ENCODE data around the gene TBC1D21.

Gene TBC1D21

DNA sequence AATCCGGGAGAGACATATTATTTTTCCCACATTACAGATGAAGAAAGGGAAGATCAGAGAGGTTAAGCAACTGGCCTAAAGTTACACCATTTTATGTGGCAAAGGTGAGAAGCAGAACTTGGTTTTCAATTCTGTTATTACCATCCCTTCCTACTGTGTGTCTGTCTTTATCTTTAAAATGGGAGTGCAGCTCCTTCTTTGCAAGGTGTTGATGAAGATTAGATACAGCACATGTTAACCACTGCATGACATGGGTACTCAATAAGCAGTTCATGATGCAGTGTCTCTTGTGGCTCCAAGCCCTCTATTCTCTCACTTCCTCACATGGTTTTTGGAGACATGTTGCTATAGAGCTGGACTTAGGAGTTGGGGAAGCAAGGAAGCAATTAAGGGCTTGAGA lies 23.1 kb upstream of the TBC1D21 start:
- Mint-ChIP-seq H3K27ac (no peak overlapping the region), H3K4me1 (ENCODE audit: low read depth) (no peaks in the 10 kb centered on the region), H3K27me3 (ENCODE audit: low read depth) (peaks cover 2% of the 10 kb centered on the region), H3K36me3 (ENCODE audit: low read depth) (no peaks in the 10 kb centered on the region), H3K9me3 (no peaks in the 10 kb centered on the region), H3K4me3 (no peak overlapping the region)

DNA sequence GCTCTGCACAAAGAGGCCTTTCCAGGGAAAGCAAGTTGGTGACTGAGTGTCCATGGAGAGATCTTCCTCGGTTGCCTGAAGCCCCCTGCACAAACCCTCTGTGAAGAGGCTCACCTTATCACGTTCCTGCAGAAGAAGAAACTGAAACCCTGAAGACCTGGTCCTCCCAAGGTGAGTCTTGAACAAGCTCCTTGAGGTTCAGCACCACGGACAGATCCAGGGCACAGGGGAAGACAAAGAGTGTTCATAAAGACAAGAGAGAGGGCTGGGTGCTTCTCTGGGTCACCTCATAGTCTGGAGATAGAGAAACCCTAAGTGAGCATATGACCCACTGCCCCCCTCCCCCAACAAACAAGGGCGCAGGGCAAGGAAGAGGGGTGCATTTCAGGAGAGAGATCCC lies 21.7 kb upstream of the TBC1D21 start:
- Mint-ChIP-seq H3K4me1 (ENCODE audit: low read depth) (no peaks in the 10 kb centered on the region), H3K4me3 (no peak overlapping the region), H3K9me3 (no peaks in the 10 kb centered on the region), H3K36me3 (ENCODE audit: low read depth) (no peaks in the 10 kb centered on the region), H3K27ac (no peak overlapping the region), H3K27me3 (ENCODE audit: low read depth) (peaks cover 13% of the 10 kb centered on the region)

DNA sequence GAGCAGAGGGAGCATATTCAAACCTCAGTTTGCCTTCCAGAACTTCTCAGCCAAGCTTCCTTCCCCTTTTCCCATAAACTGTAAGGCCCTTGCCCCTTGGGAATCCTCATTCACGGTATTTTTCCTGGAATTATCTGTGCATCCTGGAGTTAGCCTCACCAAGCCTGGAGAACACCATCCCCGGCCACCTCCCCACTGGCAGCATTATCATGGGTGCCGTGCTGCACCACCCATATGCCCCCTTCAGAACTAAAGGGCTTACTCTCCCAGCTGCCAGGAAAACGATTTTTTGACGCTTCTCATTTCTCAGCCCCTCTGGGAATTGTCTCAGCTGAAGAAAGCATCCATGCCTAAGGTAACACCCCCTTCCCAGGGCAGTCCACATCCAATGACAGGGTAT lies 20.9 kb upstream of the TBC1D21 start:
- Mint-ChIP-seq H3K27me3 (ENCODE audit: low read depth) (peaks cover 18% of the 10 kb centered on the region), H3K36me3 (ENCODE audit: low read depth) (no peaks in the 10 kb centered on the region), H3K4me3 (no peak overlapping the region), H3K9me3 (no peaks in the 10 kb centered on the region), H3K4me1 (ENCODE audit: low read depth) (no peaks in the 10 kb centered on the region), H3K27ac (no peak overlapping the region)

DNA sequence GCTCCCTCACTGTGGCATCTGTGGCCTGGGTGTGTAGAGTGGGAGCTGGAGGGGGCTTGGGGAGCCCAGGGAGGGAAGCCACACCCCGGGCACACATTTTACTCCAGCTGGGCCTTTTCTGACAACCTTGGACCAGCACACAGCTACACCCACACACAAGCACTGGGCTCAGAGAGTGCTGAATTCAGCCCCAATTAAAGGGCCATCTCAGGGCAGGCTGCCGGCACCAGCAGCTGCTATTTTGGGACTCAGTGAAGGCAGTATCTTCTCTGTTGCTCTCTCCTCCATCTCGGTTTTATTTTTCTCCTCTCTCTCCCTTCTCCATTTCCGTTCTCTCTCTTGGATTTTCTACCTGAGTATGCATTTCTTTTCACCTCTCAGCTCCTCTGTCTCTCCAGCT lies 19.1 kb upstream of the TBC1D21 start:
- Mint-ChIP-seq H3K9me3 (no peaks in the 10 kb centered on the region), H3K27ac (no peak overlapping the region), H3K27me3 (ENCODE audit: low read depth) (peaks cover 20% of the 10 kb centered on the region), H3K4me1 (ENCODE audit: low read depth) (no peaks in the 10 kb centered on the region), H3K4me3 (no peak overlapping the region), H3K36me3 (ENCODE audit: low read depth) (no peaks in the 10 kb centered on the region)

DNA sequence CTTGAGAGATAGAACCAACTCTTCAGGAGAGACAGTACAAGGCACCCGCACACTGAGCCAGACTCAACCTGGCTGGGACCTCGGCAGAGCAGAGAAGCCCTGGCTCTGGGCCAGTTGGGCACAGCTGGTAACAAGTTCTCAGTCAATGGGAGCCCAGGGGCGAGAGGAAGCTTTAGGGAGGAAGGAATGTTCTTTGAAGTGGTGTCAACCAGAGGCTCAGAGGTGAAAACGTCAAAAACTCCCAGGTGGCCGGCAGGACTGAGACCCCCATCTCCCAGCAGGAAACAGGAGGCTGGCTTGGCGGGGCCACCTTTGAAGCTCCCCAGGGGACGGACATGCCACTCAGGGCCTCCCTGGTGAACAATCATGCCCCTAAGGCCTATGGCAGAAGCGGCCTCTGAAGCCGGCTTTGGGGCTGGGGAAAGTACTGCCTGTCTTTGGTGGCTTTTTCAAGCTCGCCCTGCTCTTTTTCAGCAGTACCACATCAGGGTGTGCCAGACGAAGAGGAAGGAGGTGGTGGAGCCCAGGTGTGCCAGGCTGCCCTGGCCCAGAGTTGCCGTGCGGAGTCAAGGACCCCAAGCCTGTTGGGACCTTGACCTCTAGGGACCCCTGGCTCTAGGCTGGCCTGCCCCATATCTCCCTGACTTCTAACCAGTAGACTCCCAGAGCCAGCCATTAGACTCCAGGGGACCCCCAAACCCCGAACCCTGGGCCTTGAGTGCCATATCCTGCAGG lies 16.7 kb upstream of the TBC1D21 start:
- Mint-ChIP-seq H3K9me3 (no peaks in the 10 kb centered on the region), H3K4me1 (ENCODE audit: low read depth) (no peaks in the 10 kb centered on the region), H3K27ac (no peak overlapping the region), H3K36me3 (ENCODE audit: low read depth) (no peaks in the 10 kb centered on the region), H3K27me3 (ENCODE audit: low read depth) (peaks cover 24% of the 10 kb centered on the region), H3K4me3 (no peak overlapping the region)

DNA sequence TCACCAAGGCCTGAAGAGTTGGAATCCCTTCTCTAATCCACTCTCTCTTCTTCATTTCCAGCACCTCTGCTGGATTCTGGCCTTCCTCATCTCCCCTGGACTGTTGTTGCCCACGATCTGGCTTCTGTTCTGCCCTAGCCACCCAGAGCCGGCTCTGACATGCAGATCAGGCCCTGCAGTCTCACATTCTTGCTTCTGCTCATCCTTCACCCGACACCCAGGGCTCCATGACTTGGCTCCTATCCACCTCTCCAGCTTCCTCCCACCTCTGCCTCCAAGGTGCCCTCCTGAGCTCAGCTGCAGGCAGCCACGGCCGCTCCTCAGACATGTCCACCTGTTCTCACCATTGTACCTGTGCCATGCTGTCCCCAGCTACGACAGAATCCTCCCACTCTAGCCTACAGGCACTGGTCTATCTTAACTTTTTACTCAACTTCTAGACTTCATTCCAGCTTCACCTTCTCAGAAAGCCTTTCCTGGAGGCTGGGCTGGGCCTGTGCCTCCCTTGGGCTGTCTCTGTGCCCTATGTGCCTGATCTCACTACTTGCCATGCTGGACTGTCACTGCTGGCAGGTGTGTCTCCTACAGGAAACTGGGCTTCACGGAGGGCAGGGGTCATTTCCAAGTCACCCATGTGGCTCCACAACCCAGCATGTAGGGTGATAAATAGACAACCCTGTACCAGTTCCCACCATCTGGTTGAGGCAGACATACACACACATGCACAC lies 16.0 kb upstream of the TBC1D21 start:
- H3K4me1 Mint-ChIP-seq (ENCODE audit: low read depth): no peaks in the 10 kb centered on the region
- H3K4me3 Mint-ChIP-seq: no peak overlapping the region
- H3K36me3 Mint-ChIP-seq (ENCODE audit: low read depth): no peaks in the 10 kb centered on the region
- no peaks in the 10 kb centered on the region for H3K9me3 Mint-ChIP-seq
- H3K27me3 Mint-ChIP-seq (ENCODE audit: low read depth): peaks cover 32% of the 10 kb centered on the region
- no peak overlapping the region for H3K27ac Mint-ChIP-seq

DNA sequence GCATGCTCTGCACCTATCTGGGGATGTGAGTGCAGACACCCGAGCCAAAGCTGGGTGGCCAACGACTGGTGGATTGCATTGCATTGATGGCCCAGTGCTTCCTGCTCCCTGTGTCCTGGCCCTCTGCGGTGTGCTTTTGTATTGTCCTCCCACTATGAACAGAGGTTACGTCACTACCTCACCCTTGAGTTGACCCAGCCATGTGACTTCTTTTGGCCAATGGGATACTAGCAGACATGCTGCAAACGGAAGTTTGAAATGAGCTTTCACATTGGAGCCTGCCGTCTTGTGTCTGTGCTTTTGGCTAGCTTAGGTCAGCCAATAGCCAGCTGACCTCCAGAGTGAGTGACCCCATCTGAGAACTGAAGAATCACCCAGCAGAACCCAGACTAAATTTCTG lies 15.3 kb upstream of the TBC1D21 start:
- Mint-ChIP-seq H3K27me3 (ENCODE audit: low read depth) (peaks cover 39% of the 10 kb centered on the region), H3K9me3 (no peaks in the 10 kb centered on the region)

DNA sequence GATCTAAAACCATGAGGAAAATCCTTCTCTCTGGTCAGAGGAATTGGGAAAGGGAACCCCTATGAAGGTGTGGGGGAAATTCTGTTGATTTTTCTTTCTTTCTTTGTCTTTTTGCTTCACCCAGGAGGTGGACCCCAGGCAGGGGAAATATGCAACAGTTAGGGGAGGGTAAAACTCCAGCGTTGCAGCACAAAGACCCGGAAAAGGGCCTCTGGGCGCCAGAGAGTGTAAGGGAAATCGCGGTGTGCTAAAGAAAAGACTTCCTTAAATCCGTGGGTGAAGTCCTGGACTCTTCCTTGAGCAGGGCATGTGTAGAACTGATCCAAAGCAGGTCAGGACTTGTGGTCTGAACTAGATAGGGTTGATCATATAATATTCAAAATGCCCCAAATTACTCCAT lies 11.1 kb upstream of the TBC1D21 start:
- Mint-ChIP-seq H3K27me3 (ENCODE audit: low read depth) (peaks cover 49% of the 10 kb centered on the region), H3K9me3 (no peaks in the 10 kb centered on the region), H3K27ac (no peak overlapping the region), H3K36me3 (ENCODE audit: low read depth) (no peaks in the 10 kb centered on the region), H3K4me3 (no peak overlapping the region), H3K4me1 (ENCODE audit: low read depth) (no peaks in the 10 kb centered on the region)

More for the DNA sequence above, 15.3 kb upstream of the TBC1D21 start:
- Mint-ChIP-seq H3K27ac (no peak overlapping the region), H3K36me3 (ENCODE audit: low read depth) (no peaks in the 10 kb centered on the region), H3K4me1 (ENCODE audit: low read depth) (no peaks in the 10 kb centered on the region), H3K4me3 (no peak overlapping the region)

DNA sequence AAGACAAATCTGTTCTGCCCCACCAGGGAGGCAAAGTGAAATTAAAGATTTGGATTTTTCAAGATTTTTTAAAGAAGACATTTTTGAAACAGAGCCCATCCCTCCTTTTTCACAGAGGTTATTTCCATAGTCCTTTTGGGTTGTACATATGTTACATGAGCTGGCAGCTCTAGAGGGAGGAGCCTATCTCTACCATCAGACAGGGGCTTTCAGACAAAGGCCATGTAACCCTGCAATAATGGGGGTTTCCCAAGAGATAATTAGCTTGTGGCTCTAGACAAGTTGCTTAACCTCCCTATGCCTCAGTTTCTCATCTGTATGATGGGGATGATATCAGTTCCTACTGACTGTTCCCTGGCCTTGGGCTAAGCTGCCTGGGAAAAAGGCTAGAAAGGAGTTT lies 8.0 kb upstream of the TBC1D21 start:
- Mint-ChIP-seq H3K9me3 (no peaks in the 10 kb centered on the region), H3K4me1 (ENCODE audit: low read depth) (no peaks in the 10 kb centered on the region), H3K27me3 (ENCODE audit: low read depth) (peaks cover 50% of the 10 kb centered on the region), H3K27ac (no peak overlapping the region), H3K4me3 (no peak overlapping the region), H3K36me3 (ENCODE audit: low read depth) (no peaks in the 10 kb centered on the region)

DNA sequence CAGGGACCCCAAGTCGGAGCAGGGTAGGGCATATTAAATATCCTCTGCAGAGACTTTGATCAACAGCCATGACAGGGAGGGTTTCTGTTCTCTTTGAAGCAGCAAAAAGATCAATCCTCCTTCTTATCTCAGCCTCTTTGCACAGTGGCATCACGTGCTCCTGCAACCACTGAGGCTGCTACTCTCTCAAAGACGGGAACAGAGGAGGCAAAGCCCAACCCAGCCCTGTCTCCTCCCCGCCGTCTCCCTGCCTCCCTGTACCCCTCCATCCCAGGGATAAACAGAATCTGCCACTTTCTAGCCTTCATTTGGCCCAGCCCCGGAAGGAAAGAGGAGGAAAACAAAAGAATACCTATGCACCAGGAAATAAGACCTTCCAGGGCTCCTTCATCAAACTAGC lies 7.5 kb upstream of the TBC1D21 start:
- H3K27ac Mint-ChIP-seq: no peak overlapping the region
- H3K9me3 Mint-ChIP-seq: no peaks in the 10 kb centered on the region
- H3K4me3 Mint-ChIP-seq: no peak overlapping the region
- H3K36me3 Mint-ChIP-seq (ENCODE audit: low read depth): no peaks in the 10 kb centered on the region
- H3K27me3 Mint-ChIP-seq (ENCODE audit: low read depth): peaks cover 55% of the 10 kb centered on the region
- no peaks in the 10 kb centered on the region for H3K4me1 Mint-ChIP-seq (ENCODE audit: low read depth)

DNA sequence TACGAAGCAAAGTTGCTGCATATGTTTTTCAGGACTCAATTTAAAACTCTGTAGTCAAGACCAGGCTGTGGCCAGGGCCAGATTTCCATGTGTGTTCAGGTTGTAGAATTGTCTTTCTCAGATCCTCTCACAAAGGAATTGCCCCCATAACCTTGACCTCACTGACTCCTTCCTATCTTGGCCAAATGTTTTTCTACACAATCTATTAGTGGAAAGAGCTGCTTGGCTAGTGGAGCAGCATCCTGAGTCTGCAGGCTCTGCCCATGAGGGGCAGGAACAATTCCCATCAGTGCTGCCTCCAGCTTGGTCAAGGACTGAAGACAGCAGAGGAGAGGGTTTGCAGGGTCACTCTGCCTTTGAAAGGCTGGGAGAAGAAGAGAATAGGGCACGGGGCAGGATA lies 6.9 kb upstream of the TBC1D21 start:
- Mint-ChIP-seq H3K27ac (no peak overlapping the region), H3K9me3 (no peaks in the 10 kb centered on the region)

DNA sequence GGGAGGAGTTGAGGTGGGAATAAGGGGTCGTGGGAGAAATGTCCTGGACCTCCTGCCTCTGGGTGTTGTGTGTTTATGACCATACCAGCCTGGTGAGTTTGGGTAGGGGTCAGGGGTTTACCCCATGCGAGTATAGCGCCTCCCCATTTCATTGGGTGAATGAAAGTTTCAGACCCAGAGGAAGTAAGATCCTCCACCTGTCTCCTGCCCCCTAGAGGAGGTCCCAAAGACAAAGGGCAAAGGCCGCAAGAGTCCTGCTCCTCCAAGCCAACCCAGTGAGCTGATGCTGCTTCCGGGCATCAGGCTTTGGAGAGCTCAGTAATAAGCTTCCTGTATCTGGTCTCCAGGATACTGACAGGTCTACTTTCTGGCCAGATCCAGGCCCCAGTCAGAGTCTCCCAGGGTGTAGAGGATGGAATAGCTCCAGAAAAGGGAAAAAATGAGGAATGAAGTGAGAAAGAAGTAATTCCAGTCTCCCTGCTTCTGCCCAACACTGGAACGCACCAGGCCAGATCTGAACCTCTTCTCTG lies 6.4 kb upstream of the TBC1D21 start:
- Mint-ChIP-seq H3K4me3 (no peak overlapping the region), H3K4me1 (ENCODE audit: low read depth) (no peaks in the 10 kb centered on the region), H3K27ac (no peak overlapping the region), H3K27me3 (ENCODE audit: low read depth) (peaks cover 61% of the 10 kb centered on the region), H3K36me3 (ENCODE audit: low read depth) (no peaks in the 10 kb centered on the region), H3K9me3 (no peaks in the 10 kb centered on the region)

More for the DNA sequence above, 6.9 kb upstream of the TBC1D21 start:
- peaks cover 60% of the 10 kb centered on the region for H3K27me3 Mint-ChIP-seq (ENCODE audit: low read depth)
- H3K4me3 Mint-ChIP-seq: no peak overlapping the region
- H3K4me1 Mint-ChIP-seq (ENCODE audit: low read depth): no peaks in the 10 kb centered on the region
- no peaks in the 10 kb centered on the region for H3K36me3 Mint-ChIP-seq (ENCODE audit: low read depth)

DNA sequence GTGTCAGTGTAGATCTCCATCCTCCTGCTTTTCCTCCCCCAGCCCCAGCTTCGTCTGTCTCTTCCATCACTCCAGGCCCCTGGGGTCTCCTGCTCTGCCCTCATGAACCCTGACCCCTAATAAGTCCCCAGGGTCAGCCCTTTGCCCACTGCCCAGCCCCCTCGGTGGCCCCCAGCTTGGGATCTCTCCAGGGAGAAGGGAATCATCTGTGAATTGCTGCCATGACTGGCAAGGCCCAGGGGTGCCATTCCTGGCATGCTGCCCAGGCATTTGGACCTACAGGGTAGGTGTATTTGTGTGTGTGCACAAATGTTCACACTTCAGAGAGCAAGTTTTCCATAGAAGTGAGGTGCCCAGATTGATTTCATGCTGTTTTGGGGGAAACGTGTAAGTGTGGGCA lies 5.9 kb upstream of the TBC1D21 start:
- no peak overlapping the region for H3K4me3 Mint-ChIP-seq
- no peaks in the 10 kb centered on the region for H3K4me1 Mint-ChIP-seq (ENCODE audit: low read depth)
- no peak overlapping the region for H3K27ac Mint-ChIP-seq
- no peaks in the 10 kb centered on the region for H3K9me3 Mint-ChIP-seq
- H3K27me3 Mint-ChIP-seq (ENCODE audit: low read depth): peaks cover 61% of the 10 kb centered on the region
- H3K36me3 Mint-ChIP-seq (ENCODE audit: low read depth): no peaks in the 10 kb centered on the region

DNA sequence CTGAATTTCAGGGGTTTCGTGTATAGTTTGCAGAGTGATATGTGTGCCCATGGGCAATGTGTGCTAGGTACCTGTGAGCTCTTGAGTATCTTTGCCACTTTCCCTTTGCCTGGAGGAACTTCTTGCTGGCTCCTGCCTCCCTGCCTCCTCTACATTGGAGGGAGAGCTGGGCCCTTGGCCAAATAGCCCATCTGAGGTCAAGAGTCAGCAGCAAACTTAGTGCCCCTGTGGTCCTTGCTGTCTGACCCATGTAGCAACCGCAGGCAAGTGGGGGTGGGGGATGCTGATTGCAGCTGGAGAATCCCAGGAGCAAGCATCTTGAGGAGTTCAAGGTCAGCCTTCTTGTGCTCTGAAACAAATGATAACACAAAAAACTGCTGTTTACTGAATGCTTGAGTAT lies 5.4 kb upstream of the TBC1D21 start:
- no peaks in the 10 kb centered on the region for H3K4me1 Mint-ChIP-seq (ENCODE audit: low read depth)
- H3K4me3 Mint-ChIP-seq: no peak overlapping the region
- peaks cover 61% of the 10 kb centered on the region for H3K27me3 Mint-ChIP-seq (ENCODE audit: low read depth)
- no peak overlapping the region for H3K27ac Mint-ChIP-seq
- H3K36me3 Mint-ChIP-seq (ENCODE audit: low read depth): no peaks in the 10 kb centered on the region
- H3K9me3 Mint-ChIP-seq: no peaks in the 10 kb centered on the region
